PC-3 (cell line): ENCODE data around the gene ROR1. TPM values are rescaled to one million over a fixed set of nuclear protein-coding genes. Genes with fewer than 3 reads are reported as not detected.

ENCODE experiments used
- ATAC-seq: fragments of 200-7000 bp; cut with Tn5 transposase; 2 replicates; pipeline ENCODE4 v1.9.1; 2020; ENCODE audit warnings: mild to moderate bottlenecking, moderate library complexity
- BruUV-seq: library from RNA; stranded (reverse); fragments of 400-500 nt; replicated peaks from 2 replicates; lab custom pipeline; 2021; lab: Mats Ljungman, UMichigan
- CTCF ChIA-PET: fragments of 300-600 bp; sonication (Branson Sonifier 250); formaldehyde crosslinking; loops from one replicate; lab custom pipeline; 2022; ENCODE audit warnings: antibody characterized with exemption; lab: Charles Lee
- POLR2A ChIA-PET: fragments of 300-600 bp; sonication (Branson Sonifier 250); formaldehyde crosslinking; loops from one replicate; lab custom pipeline; 2022; ENCODE audit warnings: antibody characterized with exemption; ENCODE audit not compliant: unreplicated experiment; lab: Charles Lee
- DNase-seq: peaks from one replicate; pipeline ENCODE4 v3.0.0-alpha.2; 2015
- H2AFZ ChIP-seq: fragments of 300-600 bp; sonication (generic); 2 replicates; pipeline ENCODE4 v1.6.0; 2016; ENCODE audit warnings: antibody characterized with exemption, low read length
- H3F3A ChIP-seq: fragments of 300-600 bp; sonication (generic); one replicate; pipeline ENCODE4 v1.6.0; 2017; ENCODE audit warnings: antibody characterized with exemption, low read length, control low read depth, mild to moderate bottlenecking; ENCODE audit not compliant: unreplicated experiment
- H3K27ac ChIP-seq: fragments of 300-600 bp; sonication (generic); 2 replicates; pipeline ENCODE4 v1.5.1; 2016; ENCODE audit warnings: mild to moderate bottlenecking, low read length
- H3K27me3 ChIP-seq: fragments of 300-600 bp; sonication (generic); 2 replicates; pipeline ENCODE4 v1.6.1; 2016; ENCODE audit warnings: low read length, mixed read lengths
- H3K36me3 ChIP-seq: fragments of 300-600 bp; sonication (generic); 2 replicates; pipeline ENCODE4 v1.6.1; 2016; ENCODE audit warnings: low read depth, mixed run types, low read length, mixed read lengths
- H3K4me1 ChIP-seq: fragments of 300-600 bp; sonication (generic); 2 replicates; pipeline ENCODE4 v1.5.1; 2016; ENCODE audit warnings: low read length; ENCODE audit not compliant: insufficient read depth
- H3K4me2 ChIP-seq: fragments of 300-600 bp; sonication (generic); 2 replicates; pipeline ENCODE4 v1.6.0; 2016; ENCODE audit warnings: low read length
- H3K4me3 ChIP-seq: fragments of 300-600 bp; sonication (generic); 2 replicates; pipeline ENCODE4 v1.5.1; 2016; ENCODE audit warnings: mild to moderate bottlenecking, low read length, mixed read lengths
- H3K79me2 ChIP-seq: fragments of 300-600 bp; sonication (generic); 2 replicates; pipeline ENCODE4 v1.6.1; 2017; ENCODE audit warnings: low read length, mixed read lengths
- H3K9ac ChIP-seq: fragments of 300-600 bp; sonication (generic); 2 replicates; pipeline ENCODE4 v1.6.0; 2016; ENCODE audit warnings: mild to moderate bottlenecking, low read length
- H3K9me2 ChIP-seq: fragments of 300-600 bp; sonication (generic); replicated peaks from 2 replicates; pipeline ENCODE4 v1.6.1; 2016; ENCODE audit warnings: mixed run types, low read length, mixed read lengths
- H3K9me3 ChIP-seq: fragments of 300-600 bp; sonication (generic); 2 replicates; pipeline ENCODE4 v1.6.1; 2016; ENCODE audit warnings: low read length, mixed read lengths
- H4K20me1 ChIP-seq: fragments of 300-600 bp; sonication (generic); 2 replicates; pipeline ENCODE4 v1.6.1; 2016; ENCODE audit warnings: low read length, mixed read lengths
- EZH2 ChIP-seq: fragments of 300-600 bp; sonication (generic); IDR thresholded peaks from one replicate; pipeline ENCODE4 v1.6.1; 2017; ENCODE audit warnings: antibody characterized with exemption, mild to moderate bottlenecking, low read length; ENCODE audit not compliant: unreplicated experiment
- EZH2phosphoT487 ChIP-seq: fragments of 300-600 bp; sonication (generic); IDR thresholded peaks from 2 replicates; pipeline ENCODE4 v1.6.1; 2018; ENCODE audit warnings: mild to moderate bottlenecking, antibody characterized with exemption, low read length, borderline replicate concordance
- intact Hi-C: fragments of 100-400 bp; cut with micrococcal nuclease; formaldehyde crosslinking; loops from 2 replicates; pipeline ENCODE4 v1.9.0; 2023
- total RNA-seq: library from RNA; depleted of rRNA; stranded (reverse); fragments of >200 nt; gene quantifications from 2 replicates; pipeline ENCODE4 v1.2.3, GENCODE V29; 2014
- TF ChIP-seq, protein P1 (sequence below): fragments of 300-600 bp; sonication (generic); conservative IDR thresholded peaks from 2 replicates; pipeline ENCODE4 v1.5.1; 2017; ENCODE audit warnings: antibody characterized with exemption, low read depth, mild to moderate bottlenecking, low read length

ROR1 gene
- total RNA-seq, 1 experiment from 2014 or later, result 16.5 TPM

DNA sequence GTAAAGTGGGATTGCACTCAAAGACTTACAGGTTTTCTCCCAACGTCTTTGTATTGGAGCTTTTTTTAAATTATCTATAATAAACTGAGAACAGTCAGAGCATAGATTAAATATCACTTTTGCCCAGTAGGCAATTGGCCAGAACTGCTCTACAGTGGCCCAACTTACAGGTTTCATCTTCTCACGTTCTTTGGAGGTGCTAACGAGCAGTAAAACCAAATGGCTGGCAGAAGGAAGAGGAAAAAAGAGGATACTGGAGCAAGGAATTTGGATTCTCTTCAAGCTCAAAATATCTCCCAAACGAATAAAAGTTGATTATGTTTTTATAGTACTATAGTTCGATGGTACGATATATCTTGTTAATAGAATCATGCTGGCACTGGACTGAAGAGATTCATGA is 201.1 kb downstream of the ROR1 start:
- Histone ChIP-seq H3K36me3 (no peaks in the 10 kb centered on the region), H3K9me2 (no peaks in the 10 kb centered on the region), H3K4me3 (no peak overlapping the region), H3F3A (no peaks in the 10 kb centered on the region), H3K9me3 (no peaks in the 10 kb centered on the region), H3K9ac (no peak overlapping the region), H3K4me2 (no peak overlapping the region), H3K4me1 (peaks cover 4% of the 10 kb centered on the region), H2AFZ (no peak overlapping the region), H4K20me1 (no peaks in the 10 kb centered on the region), H3K27ac (no peak overlapping the region), H3K27me3 (no peaks in the 10 kb centered on the region), H3K79me2 (no peaks in the 10 kb centered on the region)
- TF ChIP-seq, protein P1, sequence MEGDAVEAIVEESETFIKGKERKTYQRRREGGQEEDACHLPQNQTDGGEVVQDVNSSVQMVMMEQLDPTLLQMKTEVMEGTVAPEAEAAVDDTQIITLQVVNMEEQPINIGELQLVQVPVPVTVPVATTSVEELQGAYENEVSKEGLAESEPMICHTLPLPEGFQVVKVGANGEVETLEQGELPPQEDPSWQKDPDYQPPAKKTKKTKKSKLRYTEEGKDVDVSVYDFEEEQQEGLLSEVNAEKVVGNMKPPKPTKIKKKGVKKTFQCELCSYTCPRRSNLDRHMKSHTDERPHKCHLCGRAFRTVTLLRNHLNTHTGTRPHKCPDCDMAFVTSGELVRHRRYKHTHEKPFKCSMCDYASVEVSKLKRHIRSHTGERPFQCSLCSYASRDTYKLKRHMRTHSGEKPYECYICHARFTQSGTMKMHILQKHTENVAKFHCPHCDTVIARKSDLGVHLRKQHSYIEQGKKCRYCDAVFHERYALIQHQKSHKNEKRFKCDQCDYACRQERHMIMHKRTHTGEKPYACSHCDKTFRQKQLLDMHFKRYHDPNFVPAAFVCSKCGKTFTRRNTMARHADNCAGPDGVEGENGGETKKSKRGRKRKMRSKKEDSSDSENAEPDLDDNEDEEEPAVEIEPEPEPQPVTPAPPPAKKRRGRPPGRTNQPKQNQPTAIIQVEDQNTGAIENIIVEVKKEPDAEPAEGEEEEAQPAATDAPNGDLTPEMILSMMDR, result no peak
- TF ChIP-seq EZH2 (no peak), EZH2phosphoT487 (no peak)
- no TSS peak for BruUV-seq
- intact Hi-C loops, result no loop called here
- DNase-seq (no peak), ATAC-seq (no peak)
- ChIA-PET POLR2A (no interaction called here), CTCF (no interaction called here)

DNA sequence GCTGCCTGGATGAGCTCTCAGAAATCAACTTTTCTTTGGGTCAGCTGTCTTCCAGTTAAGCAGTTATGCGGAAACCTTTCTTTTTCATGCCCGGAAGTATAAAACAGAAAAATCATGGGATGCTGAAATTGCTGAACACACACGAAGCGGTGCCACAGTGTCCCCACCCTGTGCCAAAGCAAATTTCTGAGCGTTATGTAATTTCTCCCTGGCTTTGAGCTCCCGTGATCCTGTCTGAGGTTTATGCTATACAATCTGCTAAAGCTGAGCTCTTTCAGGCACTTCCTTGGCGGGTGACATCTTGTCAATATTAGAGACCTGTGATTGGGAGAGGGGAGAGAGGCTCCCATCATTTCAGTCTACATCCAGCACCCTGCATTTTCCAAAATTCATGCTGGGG is 201.7 kb downstream of the ROR1 start:
- ChIA-PET POLR2A (no interaction called here), CTCF (no interaction called here)
- TF ChIP-seq EZH2phosphoT487 (no peak), EZH2 (no peak)
- TF ChIP-seq, protein P1, result no peak
- Histone ChIP-seq H2AFZ (no peak overlapping the region), H3K79me2 (no peaks in the 10 kb centered on the region), H3K4me1 (peaks cover 5% of the 10 kb centered on the region), H3K9me3 (no peaks in the 10 kb centered on the region), H3K4me2 (no peak overlapping the region), H3K9me2 (no peaks in the 10 kb centered on the region), H3F3A (no peaks in the 10 kb centered on the region), H3K36me3 (no peaks in the 10 kb centered on the region), H3K9ac (no peak overlapping the region), H3K27me3 (no peaks in the 10 kb centered on the region), H4K20me1 (no peaks in the 10 kb centered on the region), H3K27ac (no peak overlapping the region), H3K4me3 (no peak overlapping the region)
- no TSS peak for BruUV-seq
- intact Hi-C loops, result no loop called here
- DNase-seq, result no peak
- no peak for ATAC-seq

DNA sequence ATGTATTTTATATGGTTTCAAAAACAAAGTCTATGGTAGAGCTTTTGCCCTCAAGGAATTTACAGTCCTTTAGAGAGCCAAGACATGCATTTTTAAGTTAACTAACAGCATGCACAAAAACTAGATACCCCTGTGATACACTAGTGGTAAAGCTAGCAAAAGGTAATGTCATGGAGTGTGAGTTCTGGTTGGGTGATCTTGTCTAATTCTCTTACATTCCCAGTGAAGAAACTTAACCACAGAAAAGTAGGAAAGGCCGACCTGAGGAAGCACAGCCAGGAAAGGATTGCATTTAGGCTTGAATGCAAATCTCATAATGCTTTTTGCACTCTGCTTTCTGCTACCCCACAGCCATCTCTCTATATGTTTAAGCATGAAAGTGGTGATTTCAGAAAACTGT is 202.2 kb downstream of the ROR1 start:
- BruUV-seq, result no TSS peak
- CTCF ChIA-PET, result no interaction called here
- TF ChIP-seq EZH2phosphoT487, result no peak
- TF ChIP-seq, protein P1, result no peak
- no peak for TF ChIP-seq EZH2

More for the DNA sequence above, 202.2 kb downstream of the ROR1 start:
- Histone ChIP-seq H3K79me2 (no peaks in the 10 kb centered on the region), H3K4me1 (peaks cover 10% of the 10 kb centered on the region), H3K4me3 (no peak overlapping the region), H3K9me3 (no peaks in the 10 kb centered on the region), H4K20me1 (no peaks in the 10 kb centered on the region), H3K9me2 (no peaks in the 10 kb centered on the region), H3K36me3 (no peaks in the 10 kb centered on the region), H3F3A (no peaks in the 10 kb centered on the region), H2AFZ (no peak overlapping the region), H3K4me2 (no peak overlapping the region), H3K27me3 (no peaks in the 10 kb centered on the region), H3K9ac (no peak overlapping the region), H3K27ac (no peak overlapping the region)
- ATAC-seq, result no peak
- DNase-seq, result no peak
- intact Hi-C loops, result no loop called here
- POLR2A ChIA-PET, result no interaction called here
